HCT116 (cell line): ENCODE measurements around the gene CRACR2A. TPM values are rescaled to one million over a fixed set of nuclear protein-coding genes. Genes with fewer than 3 reads are reported as not detected.

Experiments
- ATAC-seq: fragments of 200-7000 bp; cut with Tn5 transposase; 2 replicates; pipeline ENCODE4 v1.9.1; 2020; ENCODE audit warnings: mild to moderate bottlenecking, moderate library complexity
- BruUV-seq: library from RNA; stranded (reverse); fragments of 400-500 nt; replicated peaks from 2 replicates; lab custom pipeline; 2021; lab: Mats Ljungman, UMichigan
- CTCF ChIA-PET: fragments of 300-600 bp; sonication (Branson Sonifier 250); formaldehyde crosslinking; loops from one replicate; lab custom pipeline; 2021; ENCODE audit warnings: antibody characterized with exemption; lab: Charles Lee
- POLR2A ChIA-PET: fragments of 300-600, 350-600 bp; sonication (Branson Sonifier 250); formaldehyde crosslinking; loops from one replicate; lab custom pipeline; 2021; ENCODE audit warnings: antibody characterized with exemption; lab: Charles Lee
- RAD21 ChIA-PET, 2 experiments: fragments of 300-600 bp; sonication (Branson Sonifier 250); formaldehyde crosslinking; loops; one replicate each; lab custom pipeline; 2023; ENCODE audit warnings: low total read pairs in 2 of 2; ENCODE audit not compliant: uncharacterized antibody in 2 of 2, unreplicated experiment in 2 of 2, low non-redundant PET in 1 of 2; lab: Charles Lee
- DNase-seq: peaks from one replicate; pipeline ENCODE4 v3.0.0-alpha.2; 2010; ENCODE audit warnings: low read depth, low spot score
- H2AFZ ChIP-seq: fragments of 200-600 bp; shearing (Covaris generic), sonication (generic); 2 replicates; pipeline ENCODE4 v1.6.1; 2017; ENCODE audit warnings: low read depth, mixed run types, mixed read lengths, antibody characterized with exemption, low read length; ENCODE audit not compliant: poor library complexity, severe bottlenecking
- H3K27ac ChIP-seq: 2 replicates; pipeline ENCODE4 v1.5.1; 2012; ENCODE audit warnings: low read depth, low read length
- H3K27me3 ChIP-seq: fragments of 200-600 bp; sonication (generic); 2 replicates; pipeline ENCODE4 v1.6.1; 2016; ENCODE audit warnings: mixed run types, low read length, mixed read lengths; ENCODE audit not compliant: insufficient read depth
- H3K36me3 ChIP-seq, 2 experiments: fragments of 200-500 bp in 1 of 2; fragments of 200-600 bp in 1 of 2; sonication (Bioruptor generic) in 1 of 2; sonication (generic) in 1 of 2; 2 replicates each; pipeline versions ENCODE4 v1.5.1 to v1.6.1; 2014 to 2016; ENCODE audit warnings: low read length in 2 of 2, inconsistent platforms in 1 of 2, mixed read lengths in 1 of 2, mixed run types in 1 of 2; ENCODE audit not compliant: insufficient read depth in 2 of 2, control insufficient read depth in 1 of 2
- H3K4me1 ChIP-seq, 2 experiments: fragments of 200-600 bp in 1 of 2; sonication (generic) in 1 of 2; 2 replicates each; pipeline versions ENCODE4 v1.5.1 to v1.6.1; 2012 to 2017; ENCODE audit warnings: low read length in 2 of 2, inconsistent platforms in 1 of 2, mild to moderate bottlenecking in 1 of 2, mixed read lengths in 1 of 2, mixed run types in 1 of 2, moderate library complexity in 1 of 2; ENCODE audit not compliant: insufficient read depth in 2 of 2, control insufficient read depth in 1 of 2
- H3K4me2 ChIP-seq: fragments of 200-600 bp; sonication (generic); 2 replicates; pipeline ENCODE4 v1.6.1; 2017; ENCODE audit warnings: mixed run types, low read length, mixed read lengths
- H3K4me3 ChIP-seq, 2 experiments: fragments of 200-600 bp in 1 of 2; sonication (generic) in 1 of 2; replicated peaks in 1 of 2; 2 replicates each; pipeline ENCODE4 v1.5.1; 2011 to 2016; ENCODE audit warnings: low read length in 2 of 2, control low read depth in 1 of 2, low read depth in 1 of 2, mild to moderate bottlenecking in 1 of 2, mixed read lengths in 1 of 2, mixed run types in 1 of 2
- H3K79me2 ChIP-seq: fragments of 200-600 bp; sonication (generic); 2 replicates; pipeline ENCODE4 v1.6.1; 2017; ENCODE audit warnings: mild to moderate bottlenecking, mixed run types, low read length, moderate library complexity, mixed read lengths; ENCODE audit not compliant: insufficient read depth
- H3K9ac ChIP-seq: fragments of 200-600 bp; sonication (generic); 2 replicates; pipeline ENCODE4 v1.6.1; 2016; ENCODE audit warnings: low read length, mixed read lengths
- H3K9me2 ChIP-seq: fragments of 200-600 bp; sonication (generic), shearing (Covaris generic); 2 replicates; pipeline ENCODE4 v1.6.1; 2017; ENCODE audit warnings: mixed run types, mild to moderate bottlenecking, moderate library complexity; ENCODE audit not compliant: insufficient read depth
- H3K9me3 ChIP-seq, 2 experiments: fragments of 200-500 bp in 1 of 2; fragments of 200-600 bp in 1 of 2; sonication (Bioruptor generic) in 1 of 2; sonication (generic) in 1 of 2; 2 replicates each; pipeline ENCODE4 v1.6.1; 2014 to 2017; ENCODE audit warnings: low read length in 2 of 2, mixed read lengths in 2 of 2, inconsistent platforms in 1 of 2, low read depth in 1 of 2, mild to moderate bottlenecking in 1 of 2, mixed run types in 1 of 2, moderate library complexity in 1 of 2; ENCODE audit not compliant: control insufficient read depth in 1 of 2, insufficient read depth in 1 of 2
- H4K20me1 ChIP-seq: fragments of 200-600 bp; sonication (generic), shearing (Covaris generic); 2 replicates; pipeline ENCODE4 v1.6.1; 2017; ENCODE audit warnings: mixed run types, mild to moderate bottlenecking, moderate library complexity; ENCODE audit not compliant: insufficient read depth
- CEBPB ChIP-seq: IDR thresholded peaks from 2 replicates; pipeline ENCODE4 v1.6.1; 2012; ENCODE audit warnings: low read depth
- EGR1 ChIP-seq: IDR thresholded peaks from 2 replicates; pipeline ENCODE4 v1.6.1; 2012; ENCODE audit warnings: low read depth
- EZH2 ChIP-seq: fragments of 200-600 bp; sonication (generic); IDR thresholded peaks from 2 replicates; pipeline ENCODE4 v1.6.1; 2017; ENCODE audit warnings: antibody characterized with exemption, mixed run types
- EZH2phosphoT487 ChIP-seq: fragments of 200-600 bp; IDR thresholded peaks from 2 replicates; pipeline ENCODE4 v1.6.1; 2018; ENCODE audit warnings: antibody characterized with exemption, borderline replicate concordance
- FOSL1 ChIP-seq: IDR thresholded peaks from 2 replicates; pipeline ENCODE4 v1.6.1; 2012; ENCODE audit warnings: low read depth
- JUND ChIP-seq: IDR thresholded peaks from 2 replicates; pipeline ENCODE4 v1.6.1; 2012
- POLR2A ChIP-seq: IDR thresholded peaks from 2 replicates; pipeline ENCODE4 v1.7.0; 2011; ENCODE audit warnings: borderline replicate concordance; ENCODE audit not compliant: insufficient read depth, insufficient read length; ENCODE audit errors: extremely low read depth
- SIN3A ChIP-seq: IDR thresholded peaks from 2 replicates; pipeline ENCODE4 v1.6.1; 2012; ENCODE audit warnings: low read depth
- SP1 ChIP-seq: IDR thresholded peaks from 2 replicates; pipeline ENCODE4 v1.6.1; 2012; ENCODE audit warnings: low read depth
- SRF ChIP-seq: IDR thresholded peaks from 2 replicates; pipeline ENCODE4 v1.6.1; 2012; ENCODE audit warnings: low read depth
- YY1 ChIP-seq: IDR thresholded peaks from 2 replicates; pipeline ENCODE4 v1.6.1; 2011; ENCODE audit warnings: low read length, low read depth, moderate library complexity, mild to moderate bottlenecking; ENCODE audit not compliant: insufficient replicate concordance; ENCODE audit errors: extremely low read depth
- ZFX ChIP-seq: fragments of 450-650 bp; IDR thresholded peaks from 2 replicates; pipeline ENCODE4 v1.6.1; 2017
- ZNF274 ChIP-seq: fragments of 200-500 bp; sonication (Bioruptor generic); IDR thresholded peaks from 2 replicates; pipeline ENCODE4 v1.6.1; 2014; ENCODE audit warnings: mild to moderate bottlenecking, low read depth, low read length, inconsistent platforms
- intact Hi-C: fragments of 100-400 bp; cut with micrococcal nuclease; formaldehyde crosslinking; loops from 2 replicates; pipeline ENCODE4 v1.10.0; 2022
- total RNA-seq: library from RNA; stranded (reverse); gene quantifications from one replicate; pipeline ENCODE4 v1.2.1, GENCODE V29; 2021; ENCODE audit not compliant: unreplicated experiment
- TF ChIP-seq, protein P1 (sequence below): IDR thresholded peaks from 2 replicates; pipeline ENCODE4 v1.6.1; 2012
- TF ChIP-seq, protein P2 (sequence below), 3 experiments: fragments of 200-600 bp in 1 of 3; sonication (generic) in 1 of 3; IDR thresholded peaks in 2 of 3; conservative IDR thresholded peaks in 1 of 3; 2 replicates each; pipeline ENCODE4 v1.5.1; 2012 to 2017; ENCODE audit warnings: low read depth in 2 of 3, low read length in 2 of 3, antibody characterized with exemption in 1 of 3, borderline replicate concordance in 1 of 3, control low read depth in 1 of 3, mild to moderate bottlenecking in 1 of 3, mixed read lengths in 1 of 3, mixed run types in 1 of 3, moderate library complexity in 1 of 3; ENCODE audit not compliant: insufficient read depth in 1 of 3
- TF ChIP-seq, protein P3 (sequence below): IDR thresholded peaks from 2 replicates; pipeline ENCODE4 v1.6.1; 2012
- TF ChIP-seq, protein P4 (sequence below): IDR thresholded peaks from 2 replicates; pipeline ENCODE4 v1.6.1; 2011; ENCODE audit warnings: mild to moderate bottlenecking, low read length, moderate library complexity; ENCODE audit not compliant: insufficient replicate concordance; ENCODE audit errors: extremely low read depth
- TF ChIP-seq, protein P5 (sequence below): IDR thresholded peaks from 2 replicates; pipeline ENCODE4 v1.6.1; 2012; ENCODE audit warnings: low read depth

Gene CRACR2A
- total RNA-seq, 1 experiment from 2014 or later: 18.4 TPM

DNA sequence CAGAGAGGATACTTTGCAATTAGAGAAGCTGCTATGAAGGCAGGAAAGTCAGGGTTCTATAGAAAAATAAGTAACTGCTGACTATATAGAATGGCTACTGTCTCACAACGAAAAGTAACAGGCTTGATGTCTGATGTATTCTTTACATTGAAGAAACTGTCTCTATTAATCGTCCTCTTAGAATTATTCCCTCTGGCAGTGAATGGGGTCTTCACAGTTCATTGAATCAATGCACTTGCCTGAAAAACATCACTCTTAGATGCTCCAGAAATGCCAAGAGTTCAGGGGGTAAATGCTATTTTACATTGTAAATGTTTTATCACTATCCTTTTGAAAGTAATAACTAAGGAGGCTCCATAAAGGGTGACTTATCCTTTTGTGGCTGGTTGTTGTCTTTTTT, 37.7 kb upstream of the CRACR2A start:
- no TSS peak for BruUV-seq
- no peaks in the 10 kb centered on the region for H3K4me1 ChIP-seq
- peaks cover 22% of the 10 kb centered on the region; the same call in 1 of the 2 replicates for H3K27me3 ChIP-seq
- no peak overlapping the region for H3K9ac ChIP-seq
- no peak for ATAC-seq
- no peak overlapping the region for H3K4me3 ChIP-seq
- intact Hi-C loops: no loop called here
- DNase-seq: no peak
- TF ChIP-seq ZNF274 (no peak), CEBPB (no peak), EZH2 (no peak), EGR1 (no peak), EZH2phosphoT487 (no peak), JUND (no peak), SIN3A (no peak), SRF (no peak), FOSL1 (no peak), POLR2A (no peak), YY1 (no peak), SP1 (no peak), ZFX (no peak)
- TF ChIP-seq, protein P1, sequence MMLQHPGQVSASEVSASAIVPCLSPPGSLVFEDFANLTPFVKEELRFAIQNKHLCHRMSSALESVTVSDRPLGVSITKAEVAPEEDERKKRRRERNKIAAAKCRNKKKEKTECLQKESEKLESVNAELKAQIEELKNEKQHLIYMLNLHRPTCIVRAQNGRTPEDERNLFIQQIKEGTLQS: no peak
- TF ChIP-seq, protein P2, sequence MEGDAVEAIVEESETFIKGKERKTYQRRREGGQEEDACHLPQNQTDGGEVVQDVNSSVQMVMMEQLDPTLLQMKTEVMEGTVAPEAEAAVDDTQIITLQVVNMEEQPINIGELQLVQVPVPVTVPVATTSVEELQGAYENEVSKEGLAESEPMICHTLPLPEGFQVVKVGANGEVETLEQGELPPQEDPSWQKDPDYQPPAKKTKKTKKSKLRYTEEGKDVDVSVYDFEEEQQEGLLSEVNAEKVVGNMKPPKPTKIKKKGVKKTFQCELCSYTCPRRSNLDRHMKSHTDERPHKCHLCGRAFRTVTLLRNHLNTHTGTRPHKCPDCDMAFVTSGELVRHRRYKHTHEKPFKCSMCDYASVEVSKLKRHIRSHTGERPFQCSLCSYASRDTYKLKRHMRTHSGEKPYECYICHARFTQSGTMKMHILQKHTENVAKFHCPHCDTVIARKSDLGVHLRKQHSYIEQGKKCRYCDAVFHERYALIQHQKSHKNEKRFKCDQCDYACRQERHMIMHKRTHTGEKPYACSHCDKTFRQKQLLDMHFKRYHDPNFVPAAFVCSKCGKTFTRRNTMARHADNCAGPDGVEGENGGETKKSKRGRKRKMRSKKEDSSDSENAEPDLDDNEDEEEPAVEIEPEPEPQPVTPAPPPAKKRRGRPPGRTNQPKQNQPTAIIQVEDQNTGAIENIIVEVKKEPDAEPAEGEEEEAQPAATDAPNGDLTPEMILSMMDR (IDR thresholded peaks at IDR 0.05 in 2 of 3, conservative IDR thresholded peaks at IDR 0.05 in 1 of 3; ENCODE audit: borderline replicate concordance in 1 of 3, insufficient read depth in 1 of 3, low read depth in 2 of 3, low read length in 2 of 3): no peak
- TF ChIP-seq, protein P3, sequence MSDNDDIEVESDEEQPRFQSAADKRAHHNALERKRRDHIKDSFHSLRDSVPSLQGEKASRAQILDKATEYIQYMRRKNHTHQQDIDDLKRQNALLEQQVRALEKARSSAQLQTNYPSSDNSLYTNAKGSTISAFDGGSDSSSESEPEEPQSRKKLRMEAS: no peak
- TF ChIP-seq, protein P4, sequence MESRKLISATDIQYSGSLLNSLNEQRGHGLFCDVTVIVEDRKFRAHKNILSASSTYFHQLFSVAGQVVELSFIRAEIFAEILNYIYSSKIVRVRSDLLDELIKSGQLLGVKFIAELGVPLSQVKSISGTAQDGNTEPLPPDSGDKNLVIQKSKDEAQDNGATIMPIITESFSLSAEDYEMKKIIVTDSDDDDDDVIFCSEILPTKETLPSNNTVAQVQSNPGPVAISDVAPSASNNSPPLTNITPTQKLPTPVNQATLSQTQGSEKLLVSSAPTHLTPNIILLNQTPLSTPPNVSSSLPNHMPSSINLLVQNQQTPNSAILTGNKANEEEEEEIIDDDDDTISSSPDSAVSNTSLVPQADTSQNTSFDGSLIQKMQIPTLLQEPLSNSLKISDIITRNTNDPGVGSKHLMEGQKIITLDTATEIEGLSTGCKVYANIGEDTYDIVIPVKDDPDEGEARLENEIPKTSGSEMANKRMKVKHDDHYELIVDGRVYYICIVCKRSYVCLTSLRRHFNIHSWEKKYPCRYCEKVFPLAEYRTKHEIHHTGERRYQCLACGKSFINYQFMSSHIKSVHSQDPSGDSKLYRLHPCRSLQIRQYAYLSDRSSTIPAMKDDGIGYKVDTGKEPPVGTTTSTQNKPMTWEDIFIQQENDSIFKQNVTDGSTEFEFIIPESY: no peak
- TF ChIP-seq, protein P5, sequence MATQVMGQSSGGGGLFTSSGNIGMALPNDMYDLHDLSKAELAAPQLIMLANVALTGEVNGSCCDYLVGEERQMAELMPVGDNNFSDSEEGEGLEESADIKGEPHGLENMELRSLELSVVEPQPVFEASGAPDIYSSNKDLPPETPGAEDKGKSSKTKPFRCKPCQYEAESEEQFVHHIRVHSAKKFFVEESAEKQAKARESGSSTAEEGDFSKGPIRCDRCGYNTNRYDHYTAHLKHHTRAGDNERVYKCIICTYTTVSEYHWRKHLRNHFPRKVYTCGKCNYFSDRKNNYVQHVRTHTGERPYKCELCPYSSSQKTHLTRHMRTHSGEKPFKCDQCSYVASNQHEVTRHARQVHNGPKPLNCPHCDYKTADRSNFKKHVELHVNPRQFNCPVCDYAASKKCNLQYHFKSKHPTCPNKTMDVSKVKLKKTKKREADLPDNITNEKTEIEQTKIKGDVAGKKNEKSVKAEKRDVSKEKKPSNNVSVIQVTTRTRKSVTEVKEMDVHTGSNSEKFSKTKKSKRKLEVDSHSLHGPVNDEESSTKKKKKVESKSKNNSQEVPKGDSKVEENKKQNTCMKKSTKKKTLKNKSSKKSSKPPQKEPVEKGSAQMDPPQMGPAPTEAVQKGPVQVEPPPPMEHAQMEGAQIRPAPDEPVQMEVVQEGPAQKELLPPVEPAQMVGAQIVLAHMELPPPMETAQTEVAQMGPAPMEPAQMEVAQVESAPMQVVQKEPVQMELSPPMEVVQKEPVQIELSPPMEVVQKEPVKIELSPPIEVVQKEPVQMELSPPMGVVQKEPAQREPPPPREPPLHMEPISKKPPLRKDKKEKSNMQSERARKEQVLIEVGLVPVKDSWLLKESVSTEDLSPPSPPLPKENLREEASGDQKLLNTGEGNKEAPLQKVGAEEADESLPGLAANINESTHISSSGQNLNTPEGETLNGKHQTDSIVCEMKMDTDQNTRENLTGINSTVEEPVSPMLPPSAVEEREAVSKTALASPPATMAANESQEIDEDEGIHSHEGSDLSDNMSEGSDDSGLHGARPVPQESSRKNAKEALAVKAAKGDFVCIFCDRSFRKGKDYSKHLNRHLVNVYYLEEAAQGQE: no peak
- H3K27ac ChIP-seq: no peak overlapping the region
- no peak overlapping the region for H2AFZ ChIP-seq
- no peaks in the 10 kb centered on the region for H3K9me2 ChIP-seq
- no peaks in the 10 kb centered on the region for H3K79me2 ChIP-seq
- POLR2A ChIA-PET: no interaction called here
- no peak overlapping the region for H3K4me2 ChIP-seq
- CTCF ChIA-PET: no interaction called here
- no peaks in the 10 kb centered on the region for H3K36me3 ChIP-seq
- no peaks in the 10 kb centered on the region for H4K20me1 ChIP-seq
- RAD21 ChIA-PET: no interaction called here
- no peaks in the 10 kb centered on the region for H3K9me3 ChIP-seq
